Endothelial cell (in vitro differentiated cells): ENCODE data around the gene EPHA1. TPM values are rescaled to one million over a fixed set of nuclear protein-coding genes. Genes with fewer than 3 reads are reported as not detected.

Experiments used
- DNase-seq: peaks from one replicate; pipeline ENCODE4 v3.0.0; 2021; ENCODE audit warnings: low spot score
- H3K27ac Mint-ChIP-seq: one replicate; pipeline ENCODE4 v1.8.0; 2021; ENCODE audit warnings: mixed read lengths, inconsistent platforms; ENCODE audit not compliant: unreplicated experiment
- H3K27me3 Mint-ChIP-seq: one replicate; pipeline ENCODE4 v1.8.0; 2021; ENCODE audit warnings: mild to moderate bottlenecking, moderate library complexity, mixed read lengths, inconsistent platforms; ENCODE audit not compliant: unreplicated experiment
- H3K36me3 Mint-ChIP-seq: one replicate; pipeline ENCODE4 v1.8.0; 2021; ENCODE audit warnings: mild to moderate bottlenecking, low read depth, mixed read lengths, inconsistent platforms; ENCODE audit not compliant: unreplicated experiment
- H3K4me1 Mint-ChIP-seq: one replicate; pipeline ENCODE4 v1.8.0; 2021; ENCODE audit warnings: mild to moderate bottlenecking, mixed read lengths, inconsistent platforms; ENCODE audit not compliant: unreplicated experiment
- H3K4me3 Mint-ChIP-seq: one replicate; pipeline ENCODE4 v1.8.0; 2021; ENCODE audit warnings: mild to moderate bottlenecking, mixed read lengths, inconsistent platforms; ENCODE audit not compliant: unreplicated experiment
- H3K9me3 Mint-ChIP-seq: one replicate; pipeline ENCODE4 v1.8.0; 2021; ENCODE audit warnings: mixed read lengths, inconsistent platforms; ENCODE audit not compliant: unreplicated experiment
- total RNA-seq: library from RNA; stranded (reverse); fragmentation: NEBNext Ultra II Directional; extraction: Animal tissue kit (Norgen Biotek cat#: 25700); gene quantifications from one replicate; pipeline ENCODE4 v1.2.1, GENCODE V29; 2021; ENCODE audit not compliant: unreplicated experiment
- TF ChIP-seq, protein P1 (sequence below): fragments of 200-600 bp; sonication (generic); IDR thresholded peaks from one replicate; pipeline ENCODE4 v1.5.0; 2021; ENCODE audit warnings: antibody characterized with exemption; ENCODE audit not compliant: unreplicated experiment

Gene EPHA1
- total RNA-seq, 1 donor from 2014 or later = 7.1 TPM

GRCh38 chr7:143395187-143396149, 13.2 kb downstream of the EPHA1 start:
- Mint-ChIP-seq H3K27ac (peak overlapping the region; percentile 3), H3K27me3 (peaks cover 13% of the 10 kb centered on the region), H3K36me3 (peaks cover 8% of the 10 kb centered on the region), H3K9me3 (no peaks in the 10 kb centered on the region), H3K4me3 (peak overlapping the region; percentile 5), H3K4me1 (peaks cover 21% of the 10 kb centered on the region)
- TF ChIP-seq, protein P1, sequence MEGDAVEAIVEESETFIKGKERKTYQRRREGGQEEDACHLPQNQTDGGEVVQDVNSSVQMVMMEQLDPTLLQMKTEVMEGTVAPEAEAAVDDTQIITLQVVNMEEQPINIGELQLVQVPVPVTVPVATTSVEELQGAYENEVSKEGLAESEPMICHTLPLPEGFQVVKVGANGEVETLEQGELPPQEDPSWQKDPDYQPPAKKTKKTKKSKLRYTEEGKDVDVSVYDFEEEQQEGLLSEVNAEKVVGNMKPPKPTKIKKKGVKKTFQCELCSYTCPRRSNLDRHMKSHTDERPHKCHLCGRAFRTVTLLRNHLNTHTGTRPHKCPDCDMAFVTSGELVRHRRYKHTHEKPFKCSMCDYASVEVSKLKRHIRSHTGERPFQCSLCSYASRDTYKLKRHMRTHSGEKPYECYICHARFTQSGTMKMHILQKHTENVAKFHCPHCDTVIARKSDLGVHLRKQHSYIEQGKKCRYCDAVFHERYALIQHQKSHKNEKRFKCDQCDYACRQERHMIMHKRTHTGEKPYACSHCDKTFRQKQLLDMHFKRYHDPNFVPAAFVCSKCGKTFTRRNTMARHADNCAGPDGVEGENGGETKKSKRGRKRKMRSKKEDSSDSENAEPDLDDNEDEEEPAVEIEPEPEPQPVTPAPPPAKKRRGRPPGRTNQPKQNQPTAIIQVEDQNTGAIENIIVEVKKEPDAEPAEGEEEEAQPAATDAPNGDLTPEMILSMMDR = peak; percentile 50
- no peak for DNase-seq

DNA sequence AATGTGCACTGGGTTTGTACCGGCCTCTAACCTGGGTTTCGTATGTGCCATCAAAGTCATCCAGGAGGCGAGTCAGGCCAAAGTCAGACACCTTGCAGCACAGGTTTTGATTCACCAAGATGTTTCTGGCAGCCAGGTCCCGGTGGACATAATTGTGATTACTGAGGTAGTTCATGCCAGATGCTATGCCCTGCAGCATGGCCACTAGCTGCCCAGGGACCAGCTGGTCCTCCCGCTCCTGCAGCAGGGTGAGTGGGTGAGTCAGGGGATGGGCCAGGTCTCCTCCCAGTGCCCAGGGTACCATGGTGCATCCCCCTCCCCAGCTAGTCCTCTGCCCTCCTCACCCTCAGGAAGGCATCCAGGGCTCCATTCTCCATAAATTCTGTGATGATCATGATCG, 13.9 kb downstream of the EPHA1 start:
- H3K27me3 Mint-ChIP-seq = peaks cover 19% of the 10 kb centered on the region
- H3K4me1 Mint-ChIP-seq = peaks cover 28% of the 10 kb centered on the region
- H3K9me3 Mint-ChIP-seq = no peaks in the 10 kb centered on the region
- H3K4me3 Mint-ChIP-seq = no peak overlapping the region
- H3K27ac Mint-ChIP-seq = no peak overlapping the region
- TF ChIP-seq, protein P1 = no peak
- no peak for DNase-seq
- H3K36me3 Mint-ChIP-seq = peaks cover 12% of the 10 kb centered on the region

DNA sequence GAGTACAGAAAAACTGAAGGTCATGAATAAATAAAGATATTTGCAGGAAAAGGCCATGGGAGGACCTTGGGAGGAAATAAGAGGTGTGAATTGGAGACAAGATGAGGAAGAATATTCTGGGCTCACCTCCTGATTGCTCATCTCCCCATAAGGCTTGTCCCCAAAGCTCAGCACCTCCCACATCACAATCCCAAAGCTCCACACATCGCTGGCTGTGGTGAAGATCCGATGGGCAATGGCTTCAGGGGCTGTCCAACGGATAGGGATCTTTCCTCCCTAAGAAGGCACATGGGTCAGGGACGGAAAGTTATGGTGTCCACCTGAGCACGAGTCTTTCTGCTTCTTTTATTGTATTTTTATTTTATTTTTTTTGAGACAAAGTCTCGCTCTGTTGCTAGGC, 14.6 kb downstream of the EPHA1 start:
- H3K9me3 Mint-ChIP-seq = no peaks in the 10 kb centered on the region
- H3K27me3 Mint-ChIP-seq = peaks cover 19% of the 10 kb centered on the region
- TF ChIP-seq, protein P1 = no peak
- H3K36me3 Mint-ChIP-seq = peaks cover 20% of the 10 kb centered on the region
- H3K4me1 Mint-ChIP-seq = peaks cover 35% of the 10 kb centered on the region
- DNase-seq = no peak
- peak overlapping the region; percentile 59 for H3K4me3 Mint-ChIP-seq
- H3K27ac Mint-ChIP-seq = no peak overlapping the region

DNA sequence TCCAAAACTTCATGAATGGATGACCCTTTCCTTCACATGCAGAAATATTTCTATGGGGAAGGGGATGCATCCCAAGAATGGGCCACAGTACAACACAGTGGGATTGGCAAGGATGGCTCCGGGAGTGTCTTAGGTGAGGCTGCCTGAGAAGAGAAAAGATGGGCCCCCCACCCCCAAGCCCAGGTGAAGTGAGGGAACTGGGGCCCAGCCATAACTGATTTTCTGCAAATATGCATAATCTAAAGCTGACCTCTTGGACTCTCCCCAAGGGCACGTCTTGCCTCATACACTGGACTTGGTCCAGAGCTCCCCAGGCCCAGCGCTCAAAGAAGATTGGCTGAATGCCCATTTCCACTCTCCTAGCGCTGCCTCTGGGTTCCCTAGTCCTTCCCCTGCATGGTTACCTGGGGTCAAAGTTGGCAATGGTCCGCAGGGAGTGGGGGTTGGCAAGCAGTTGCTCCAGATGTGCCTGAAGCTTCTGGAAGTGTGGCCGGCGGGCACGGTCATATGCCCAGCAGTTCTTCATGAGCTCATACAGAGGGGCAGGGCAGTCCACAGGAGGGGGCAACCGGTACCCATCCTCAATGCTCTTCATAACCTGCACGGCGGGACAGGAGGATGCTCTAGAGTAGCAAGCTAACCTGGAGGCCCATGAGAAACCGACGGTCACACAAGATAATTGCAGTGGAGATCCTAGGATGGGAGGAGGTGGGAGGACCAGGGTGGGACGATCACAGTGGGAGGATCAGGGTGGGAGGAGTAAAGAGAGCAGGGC, 15.2 kb downstream of the EPHA1 start:
- H3K4me3 Mint-ChIP-seq = peak overlapping the region; percentile 59
- peaks cover 37% of the 10 kb centered on the region for H3K4me1 Mint-ChIP-seq
- H3K27ac Mint-ChIP-seq = no peak overlapping the region
- no peaks in the 10 kb centered on the region for H3K9me3 Mint-ChIP-seq
- H3K36me3 Mint-ChIP-seq = peaks cover 21% of the 10 kb centered on the region
- peaks cover 19% of the 10 kb centered on the region for H3K27me3 Mint-ChIP-seq
- TF ChIP-seq, protein P1 = no peak
- DNase-seq = no peak
